ENCODE data around the gene TCTN2. TPM values are rescaled to one million over a fixed set of nuclear protein-coding genes. Genes with fewer than 3 reads are reported as not detected.

The TCTN2 gene
- total RNA-seq, 4 donors from 2014 or later: 1.2 to 9.1 (median 4.3) TPM

DNA sequence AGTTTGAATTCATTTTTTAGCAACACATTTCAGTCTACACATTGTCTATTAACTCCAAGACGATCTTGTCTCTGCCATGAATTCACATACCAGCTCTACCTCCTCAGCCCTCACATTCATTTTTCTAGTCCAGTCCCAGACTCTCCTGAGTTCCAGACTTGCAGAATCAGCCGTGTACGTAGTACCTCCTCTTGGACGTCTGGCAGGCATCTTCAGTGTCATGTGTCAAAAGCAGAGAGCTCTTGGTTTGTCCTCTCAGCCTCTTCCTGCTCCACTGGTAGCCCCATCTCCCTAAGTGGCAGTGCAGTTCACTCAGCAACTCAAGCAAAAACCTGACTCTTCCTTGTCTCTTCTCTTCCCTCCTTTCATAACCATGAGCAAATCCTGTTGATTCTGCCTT lies 14.5 kb upstream of the TCTN2 start:
- peaks cover 0 to 40% (median 0%) of the 10 kb centered on the region in 3 donors for H3K36me3 ChIP-seq
- H3K9me3 ChIP-seq: no peaks in the 10 kb centered on the region
- H3K4me1 ChIP-seq: no peaks in the 10 kb centered on the region
- no peaks in the 10 kb centered on the region for H3K27me3 ChIP-seq
- no peak for TF ChIP-seq POLR2A (IDR thresholded peaks at IDR 0.05)
- TF ChIP-seq, protein P1, sequence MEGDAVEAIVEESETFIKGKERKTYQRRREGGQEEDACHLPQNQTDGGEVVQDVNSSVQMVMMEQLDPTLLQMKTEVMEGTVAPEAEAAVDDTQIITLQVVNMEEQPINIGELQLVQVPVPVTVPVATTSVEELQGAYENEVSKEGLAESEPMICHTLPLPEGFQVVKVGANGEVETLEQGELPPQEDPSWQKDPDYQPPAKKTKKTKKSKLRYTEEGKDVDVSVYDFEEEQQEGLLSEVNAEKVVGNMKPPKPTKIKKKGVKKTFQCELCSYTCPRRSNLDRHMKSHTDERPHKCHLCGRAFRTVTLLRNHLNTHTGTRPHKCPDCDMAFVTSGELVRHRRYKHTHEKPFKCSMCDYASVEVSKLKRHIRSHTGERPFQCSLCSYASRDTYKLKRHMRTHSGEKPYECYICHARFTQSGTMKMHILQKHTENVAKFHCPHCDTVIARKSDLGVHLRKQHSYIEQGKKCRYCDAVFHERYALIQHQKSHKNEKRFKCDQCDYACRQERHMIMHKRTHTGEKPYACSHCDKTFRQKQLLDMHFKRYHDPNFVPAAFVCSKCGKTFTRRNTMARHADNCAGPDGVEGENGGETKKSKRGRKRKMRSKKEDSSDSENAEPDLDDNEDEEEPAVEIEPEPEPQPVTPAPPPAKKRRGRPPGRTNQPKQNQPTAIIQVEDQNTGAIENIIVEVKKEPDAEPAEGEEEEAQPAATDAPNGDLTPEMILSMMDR (IDR thresholded peaks at IDR 0.05): no peak
- no peak for DNase-seq
- H3K27ac ChIP-seq: no peak overlapping the region
- no peak overlapping the region for H3K4me3 ChIP-seq

DNA sequence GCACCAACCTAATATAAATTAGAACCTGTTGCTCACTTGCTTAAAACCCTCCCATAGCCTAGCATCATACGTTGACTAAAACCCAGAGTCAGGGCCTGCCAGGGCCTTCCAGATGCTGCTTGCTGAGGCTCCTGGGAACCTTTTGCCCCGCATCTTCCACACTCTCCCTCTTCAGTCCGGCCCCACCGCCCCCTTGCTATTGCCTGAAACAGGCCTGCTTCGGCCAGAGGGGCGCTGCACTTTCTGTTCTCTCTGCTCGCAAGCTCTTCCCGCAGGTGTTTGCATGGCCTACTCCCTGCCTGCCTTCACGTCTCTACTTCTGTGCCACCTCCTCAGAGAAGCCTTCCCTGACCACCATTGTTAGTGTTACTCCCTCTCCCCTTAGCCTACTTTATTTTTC lies 13.7 kb upstream of the TCTN2 start:
- Histone ChIP-seq H3K36me3 (peaks cover 0 to 37% (median 0%) of the 10 kb centered on the region in 3 donors), H3K27me3 (no peaks in the 10 kb centered on the region), H3K4me3 (no peak overlapping the region), H3K27ac (no peak overlapping the region), H3K9me3 (no peaks in the 10 kb centered on the region), H3K4me1 (no peaks in the 10 kb centered on the region)
- TF ChIP-seq, protein P1 (IDR thresholded peaks at IDR 0.05): no peak
- no peak for TF ChIP-seq POLR2A (IDR thresholded peaks at IDR 0.05)
- DNase-seq: no peak

DNA sequence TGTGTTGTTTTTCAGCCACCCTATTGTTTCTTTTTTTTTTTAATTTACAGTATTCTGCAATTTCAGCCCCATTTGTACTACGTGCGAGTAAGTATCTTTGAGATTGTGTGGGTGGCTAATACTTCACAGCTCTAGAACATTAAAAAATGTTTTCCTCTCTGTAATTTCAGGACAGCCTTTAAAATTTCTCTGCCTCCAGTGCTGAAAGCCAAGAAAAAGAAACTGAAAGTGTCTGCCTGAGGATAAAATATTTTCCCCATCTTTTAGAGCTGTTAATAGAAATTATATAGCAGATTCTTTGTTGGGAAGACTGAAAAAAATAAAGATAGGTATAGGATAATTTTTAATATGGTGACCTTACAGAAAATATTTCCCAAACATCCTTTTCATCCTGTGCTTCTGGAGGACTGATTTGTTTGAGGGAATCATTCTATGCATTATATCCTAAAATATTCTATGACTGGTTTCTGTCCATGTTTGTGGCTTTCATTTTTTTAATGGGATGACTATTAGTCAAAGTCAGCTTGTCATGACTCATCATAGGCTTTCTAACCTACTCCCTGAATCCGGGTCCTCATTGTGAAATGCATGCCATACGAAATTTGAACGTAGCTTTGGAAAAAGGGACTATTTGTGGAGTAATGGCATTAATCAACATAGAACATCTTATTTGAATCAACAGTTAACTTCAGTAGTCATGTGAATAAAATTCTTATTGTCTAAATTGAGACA lies 10.8 kb upstream of the TCTN2 start:
- Histone ChIP-seq H3K27me3 (no peaks in the 10 kb centered on the region), H3K36me3 (peaks cover 0 to 23% (median 0%) of the 10 kb centered on the region in 3 donors), H3K4me3 (no peak overlapping the region), H3K4me1 (no peaks in the 10 kb centered on the region), H3K27ac (no peak overlapping the region), H3K9me3 (no peaks in the 10 kb centered on the region)
- TF ChIP-seq, protein P1 (IDR thresholded peaks at IDR 0.05): no peak
- no peak for TF ChIP-seq POLR2A (IDR thresholded peaks at IDR 0.05)
- no peak for DNase-seq

DNA sequence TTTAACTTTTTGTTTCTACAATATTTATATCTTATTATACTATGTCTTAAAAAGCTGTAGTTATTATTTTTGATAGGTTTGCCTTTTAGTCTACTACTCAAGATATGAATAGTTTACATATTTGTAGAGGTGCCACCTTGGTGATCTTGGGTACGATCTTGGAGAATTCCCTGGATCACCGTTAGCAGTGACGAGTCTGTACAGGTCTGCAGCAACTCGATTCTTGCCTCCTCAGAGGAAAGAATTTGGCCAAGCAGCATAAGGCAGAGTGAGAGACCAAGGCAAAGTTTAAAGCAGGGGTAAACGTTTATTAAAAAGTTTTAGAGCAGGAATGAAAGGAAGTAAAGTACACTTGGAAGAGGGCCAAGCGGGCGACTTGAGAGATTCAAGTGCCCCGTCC lies 3.1 kb upstream of the TCTN2 start:
- no peaks in the 10 kb centered on the region for H3K36me3 ChIP-seq
- H3K27me3 ChIP-seq: no peaks in the 10 kb centered on the region
- no peak for DNase-seq
- H3K4me1 ChIP-seq: peaks cover 0 to 8% (median 0%) of the 10 kb centered on the region in 4 donors
- H3K4me3 ChIP-seq: no peak overlapping the region
- H3K27ac ChIP-seq: no peak overlapping the region
- H3K9me3 ChIP-seq: no peaks in the 10 kb centered on the region
- TF ChIP-seq, protein P1 (IDR thresholded peaks at IDR 0.05): no peak
- TF ChIP-seq POLR2A (IDR thresholded peaks at IDR 0.05): no peak

DNA sequence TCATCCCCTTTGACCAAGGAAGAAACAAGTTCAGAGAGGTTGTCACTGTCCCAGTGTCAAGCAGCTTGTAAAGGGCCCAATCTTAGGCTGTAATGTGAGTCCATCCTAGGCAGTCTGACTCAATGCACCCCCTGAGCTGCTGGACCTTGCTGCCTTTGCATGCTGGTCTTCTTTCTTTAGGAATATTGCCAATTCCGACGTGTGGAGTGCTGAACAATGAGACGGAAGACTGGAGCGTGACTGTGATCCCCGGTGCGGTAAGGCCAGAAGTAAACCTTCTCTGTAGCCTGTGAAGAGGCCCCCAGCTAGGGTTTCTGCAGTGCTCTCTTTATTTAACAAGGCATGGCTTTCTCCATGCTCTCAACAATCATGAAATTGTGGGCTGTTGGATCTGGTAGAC lies 963 bp downstream of the TCTN2 start:
- peaks cover 0 to 8% (median 0%) of the 10 kb centered on the region in 4 donors for H3K4me1 ChIP-seq
- no peaks in the 10 kb centered on the region for H3K27me3 ChIP-seq
- no peak for TF ChIP-seq POLR2A (IDR thresholded peaks at IDR 0.05)
- TF ChIP-seq, protein P1 (IDR thresholded peaks at IDR 0.05): no peak
- peaks cover 0 to 8% (median 0%) of the 10 kb centered on the region in 3 donors for H3K36me3 ChIP-seq
- no peak overlapping the region for H3K27ac ChIP-seq
- H3K4me3 ChIP-seq: peak overlapping the region in 2 of 4 donors; percentile 72 to 85
- no peak for DNase-seq
- no peaks in the 10 kb centered on the region for H3K9me3 ChIP-seq

All from Peyer's patch (tissue), 4 donors.